CD4-positive, CD25-positive, alpha-beta regulatory T cell (primary cell): ENCODE data around the gene KAT6B. TPM values are rescaled to one million over a fixed set of nuclear protein-coding genes. Genes with fewer than 3 reads are reported as not detected.
A peak's percentile ranks its signal among the peaks of the same experiment; 100 is the strongest.

Experiments
- ATAC-seq, 2 donors: fragments of 150-1000 bp; cut with Tn5 transposase; one replicate each; pipeline ENCODE4 v1.10.0; 2021; ENCODE audit warnings: low read depth in 2 of 2, moderate number of reproducible peaks in 2 of 2, moderate library complexity in 1 of 2
- DNase-seq, 3 donors: peaks; one replicate each; pipeline versions ENCODE4 v3.0.0 to v3.0.0-alpha.2; 2012 to 2022; ENCODE audit warnings: mixed read lengths in 1 of 3
- H3K27ac ChIP-seq: one replicate; pipeline ENCODE4 v1.7.0; 2013; ENCODE audit warnings: mild to moderate bottlenecking, low read length; ENCODE audit not compliant: insufficient read depth, poor library complexity, severe bottlenecking
- H3K27me3 ChIP-seq: one replicate; pipeline ENCODE4 v1.7.0; 2013; ENCODE audit warnings: low read length; ENCODE audit not compliant: control insufficient read depth, insufficient read depth
- H3K36me3 ChIP-seq: one replicate; pipeline ENCODE4 v1.7.0; 2013; ENCODE audit warnings: mild to moderate bottlenecking, low read length, moderate library complexity; ENCODE audit not compliant: control insufficient read depth, insufficient read depth
- H3K4me1 ChIP-seq: 2 replicates; pipeline ENCODE4 v1.7.0; 2013; ENCODE audit warnings: mild to moderate bottlenecking, low read length; ENCODE audit not compliant: insufficient read depth, control insufficient read depth, poor library complexity, severe bottlenecking
- H3K4me3 ChIP-seq: one replicate; pipeline ENCODE4 v1.7.0; 2013; ENCODE audit warnings: low read depth, mild to moderate bottlenecking, low read length, moderate library complexity
- H3K9me3 ChIP-seq, 2 experiments: 1 replicate in 1 of 2; 2 replicates in 1 of 2; pipeline ENCODE4 v1.7.0; 2013; ENCODE audit warnings: low read length in 2 of 2, mild to moderate bottlenecking in 1 of 2, moderate library complexity in 1 of 2; ENCODE audit not compliant: control insufficient read depth in 2 of 2
- H3K27ac Mint-ChIP-seq, 3 donors: one replicate each; pipeline ENCODE4 v1.8.0; 2020 to 2022; ENCODE audit warnings: mild to moderate bottlenecking in 3 of 3, mixed read lengths in 3 of 3, moderate library complexity in 2 of 3
- H3K27me3 Mint-ChIP-seq: one replicate; pipeline ENCODE4 v1.8.0; 2022; ENCODE audit warnings: mild to moderate bottlenecking, mixed read lengths
- H3K36me3 Mint-ChIP-seq: one replicate; pipeline ENCODE4 v1.8.0; 2020; ENCODE audit warnings: mixed read lengths
- H3K4me1 Mint-ChIP-seq, 4 donors: one replicate each; pipeline ENCODE4 v1.8.0; 2020 to 2022; ENCODE audit warnings: mixed read lengths in 4 of 4, mild to moderate bottlenecking in 1 of 4
- H3K4me3 Mint-ChIP-seq, 4 donors: one replicate each; pipeline ENCODE4 v1.8.0; 2020 to 2022; ENCODE audit warnings: mild to moderate bottlenecking in 4 of 4, mixed read lengths in 4 of 4, moderate library complexity in 3 of 4
- H3K9me3 Mint-ChIP-seq, 7 donors: one replicate each; pipeline ENCODE4 v1.8.0; 2020 to 2022; ENCODE audit warnings: mixed read lengths in 7 of 7, mild to moderate bottlenecking in 3 of 7, moderate library complexity in 2 of 7
- polyA plus RNA-seq, 4 donors: library from polyadenylated mRNA; unstranded; fragments of 300-500 nt; fragmentation: Illumina TruSeq; gene quantifications; one replicate each; pipeline ENCODE4 v1.2.3, GENCODE V29; 2021
- total RNA-seq: library from RNA; stranded (reverse); gene quantifications from one replicate; pipeline ENCODE4 v1.2.3, GENCODE V29; 2022

KAT6B gene
- total and polyA plus RNA-seq, 5 donors from 2014 or later: 14.5 to 67.1 (median 16.6) TPM

DNA sequence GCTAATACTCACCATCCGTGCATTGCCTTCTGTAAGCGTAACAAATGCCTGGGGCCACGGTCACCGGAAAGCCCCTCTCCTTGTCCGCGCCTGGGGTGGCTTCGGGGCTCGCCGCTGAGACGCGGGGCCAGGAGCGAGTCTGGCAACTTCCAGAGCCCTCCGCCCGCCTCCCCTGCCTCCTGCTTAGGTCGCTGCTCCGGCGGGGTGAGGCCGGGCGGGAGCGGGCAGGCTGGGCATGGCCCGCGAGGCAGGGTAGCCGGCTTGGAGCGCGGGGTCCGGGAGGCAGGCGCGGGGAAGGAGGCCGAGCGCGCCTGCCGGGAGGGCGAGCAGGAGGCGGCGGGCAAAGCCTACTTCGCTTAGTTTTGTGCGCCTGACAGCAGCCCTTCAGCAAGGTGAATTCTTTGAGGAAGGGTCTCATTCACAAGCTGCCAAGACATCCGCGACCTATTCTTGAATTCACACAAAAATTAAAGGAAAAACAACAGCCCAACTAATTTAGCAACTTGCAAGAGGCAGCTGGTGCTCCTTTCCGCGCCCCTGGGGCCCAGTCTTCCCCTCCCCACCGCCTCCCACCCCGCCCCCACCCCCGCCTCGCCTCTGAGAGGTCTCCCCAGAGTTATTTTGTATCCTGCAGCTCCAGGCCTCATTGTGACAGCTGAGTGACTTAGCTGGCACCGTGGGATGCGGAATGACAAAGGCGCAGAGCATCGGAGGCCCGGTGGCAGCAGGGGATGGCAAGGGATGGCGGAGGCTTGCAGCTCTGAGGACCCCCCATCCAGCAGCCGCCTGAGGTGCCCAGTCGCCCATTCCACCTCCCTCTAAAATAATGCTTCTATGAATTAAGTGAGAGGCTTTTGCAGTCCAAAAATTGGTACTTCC lies 12.8 kb upstream of the KAT6B start:
- no peak overlapping the region for H3K4me3 Mint-ChIP-seq
- peaks cover 0 to 8% (median under 1%) of the 10 kb centered on the region in 4 donors for H3K4me1 Mint-ChIP-seq
- Histone ChIP-seq H3K27me3 (no peaks in the 10 kb centered on the region), H3K27ac (no peak overlapping the region), H3K36me3 (no peaks in the 10 kb centered on the region), H3K4me3 (no peak overlapping the region), H3K9me3 (no peaks in the 10 kb centered on the region), H3K4me1 (no peaks in the 10 kb centered on the region)
- ATAC-seq (no peak), DNase-seq (no peak)
- no peaks in the 10 kb centered on the region for H3K27me3 Mint-ChIP-seq
- H3K27ac Mint-ChIP-seq: no peak overlapping the region
- peaks cover 4% of the 10 kb centered on the region for H3K36me3 Mint-ChIP-seq
- peaks cover 0 to 10% (median 2%) of the 10 kb centered on the region in 7 donors for H3K9me3 Mint-ChIP-seq

DNA sequence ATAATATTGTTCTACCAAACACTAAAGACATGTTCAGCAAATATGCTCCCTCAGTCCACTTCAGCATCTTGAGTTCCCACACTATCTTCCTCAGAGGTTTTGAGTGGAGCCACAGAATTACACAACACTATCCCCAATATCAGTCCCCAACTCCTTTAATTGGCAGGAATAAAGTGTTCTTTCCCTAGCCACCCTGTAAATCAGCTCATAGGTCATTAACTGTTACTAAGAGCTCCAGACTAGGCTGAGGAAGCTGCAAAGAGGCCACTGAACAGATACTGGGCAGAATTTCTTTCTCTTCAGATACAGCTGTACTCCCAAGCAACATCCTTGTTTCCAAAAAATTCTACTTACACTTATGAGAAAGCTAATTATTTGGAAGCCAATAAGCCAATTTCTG lies 11.6 kb upstream of the KAT6B start:
- Histone ChIP-seq H3K4me3 (no peak overlapping the region), H3K27me3 (no peaks in the 10 kb centered on the region), H3K4me1 (no peaks in the 10 kb centered on the region), H3K27ac (no peak overlapping the region), H3K36me3 (no peaks in the 10 kb centered on the region), H3K9me3 (no peaks in the 10 kb centered on the region)
- peaks cover 0 to 8% (median under 1%) of the 10 kb centered on the region in 4 donors for H3K4me1 Mint-ChIP-seq
- no peaks in the 10 kb centered on the region for H3K27me3 Mint-ChIP-seq
- H3K36me3 Mint-ChIP-seq: peaks cover 4% of the 10 kb centered on the region
- no peak overlapping the region for H3K27ac Mint-ChIP-seq
- ATAC-seq (no peak), DNase-seq (no peak)
- no peak overlapping the region for H3K4me3 Mint-ChIP-seq
- peaks cover 0 to 10% (median 2%) of the 10 kb centered on the region in 7 donors for H3K9me3 Mint-ChIP-seq

DNA sequence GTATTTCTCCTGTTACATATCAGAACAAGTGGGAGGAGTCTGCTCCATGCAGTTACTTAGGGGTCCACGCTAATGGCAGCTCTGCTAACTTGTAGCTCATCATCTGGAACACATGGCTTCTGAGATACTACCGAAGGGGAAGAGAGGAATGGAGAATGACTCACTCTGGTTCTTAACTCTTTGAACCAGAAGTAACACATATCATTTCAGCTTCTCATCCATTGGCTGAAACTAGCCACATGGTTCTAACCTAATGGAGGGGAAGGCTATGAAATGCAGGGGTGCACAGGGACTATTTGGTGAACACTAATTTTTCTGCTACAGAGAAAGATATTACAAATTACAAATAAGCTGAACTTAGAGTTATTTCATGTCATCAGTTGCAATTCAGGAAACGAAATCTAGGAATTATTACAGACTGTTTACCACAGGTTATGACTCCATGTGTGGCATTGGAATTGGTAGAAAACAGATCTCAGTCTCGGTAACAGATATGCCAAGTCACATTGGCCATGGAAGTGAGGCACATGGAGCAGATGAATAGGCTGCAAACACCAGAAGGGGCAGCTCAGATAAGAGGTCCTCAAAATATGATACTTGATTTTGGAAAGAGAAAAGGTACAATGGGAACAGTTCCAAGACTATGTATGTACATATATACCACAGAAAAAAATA lies 9.4 kb upstream of the KAT6B start:
- Mint-ChIP-seq H3K4me1 (peaks cover 0 to 15% (median 1%) of the 10 kb centered on the region in 4 donors), H3K4me3 (peak overlapping the region in 1 of 4 donors; percentile 44), H3K27ac (no peak overlapping the region), H3K9me3 (peaks cover 0 to 10% (median 2%) of the 10 kb centered on the region in 7 donors), H3K27me3 (no peaks in the 10 kb centered on the region), H3K36me3 (peaks cover 4% of the 10 kb centered on the region)
- Histone ChIP-seq H3K4me3 (no peak overlapping the region), H3K27ac (no peak overlapping the region), H3K27me3 (no peaks in the 10 kb centered on the region), H3K4me1 (peaks cover under 1% of the 10 kb centered on the region), H3K9me3 (no peaks in the 10 kb centered on the region), H3K36me3 (no peaks in the 10 kb centered on the region)
- DNase-seq (no peak), ATAC-seq (no peak)

DNA sequence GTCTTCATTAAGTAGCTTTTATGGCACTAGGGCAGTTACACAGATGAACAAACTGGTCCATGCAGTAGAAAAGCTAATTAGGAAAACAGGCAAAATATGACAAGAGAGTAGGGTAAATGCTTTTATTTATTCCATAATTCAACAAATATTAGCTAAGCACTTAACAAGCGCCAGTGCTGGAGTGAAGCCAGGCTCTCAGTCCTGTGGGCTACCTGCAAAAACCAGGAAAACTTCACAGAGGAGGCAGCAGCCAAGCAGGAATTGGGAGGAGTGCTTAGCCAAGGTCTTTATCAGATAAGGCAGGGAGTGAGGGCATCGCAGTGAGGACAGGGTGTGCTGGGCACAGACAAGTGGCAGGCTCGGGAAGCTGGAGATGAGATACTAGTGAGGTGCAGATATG lies 4.9 kb upstream of the KAT6B start:
- Mint-ChIP-seq H3K4me3 (peak overlapping the region in 1 of 4 donors; percentile 89), H3K27ac (peak overlapping the region in 1 of 3 donors; percentile 77), H3K27me3 (peaks cover 5% of the 10 kb centered on the region), H3K36me3 (peaks cover 4% of the 10 kb centered on the region), H3K4me1 (peaks cover 6 to 47% (median 28%) of the 10 kb centered on the region in 4 donors), H3K9me3 (peaks cover 0 to 10% (median 0%) of the 10 kb centered on the region in 7 donors)
- ATAC-seq (no peak), DNase-seq (no peak)
- Histone ChIP-seq H3K9me3 (no peaks in the 10 kb centered on the region), H3K36me3 (no peaks in the 10 kb centered on the region), H3K27me3 (no peaks in the 10 kb centered on the region), H3K4me1 (peaks cover 30% of the 10 kb centered on the region), H3K4me3 (no peak overlapping the region), H3K27ac (no peak overlapping the region)

DNA sequence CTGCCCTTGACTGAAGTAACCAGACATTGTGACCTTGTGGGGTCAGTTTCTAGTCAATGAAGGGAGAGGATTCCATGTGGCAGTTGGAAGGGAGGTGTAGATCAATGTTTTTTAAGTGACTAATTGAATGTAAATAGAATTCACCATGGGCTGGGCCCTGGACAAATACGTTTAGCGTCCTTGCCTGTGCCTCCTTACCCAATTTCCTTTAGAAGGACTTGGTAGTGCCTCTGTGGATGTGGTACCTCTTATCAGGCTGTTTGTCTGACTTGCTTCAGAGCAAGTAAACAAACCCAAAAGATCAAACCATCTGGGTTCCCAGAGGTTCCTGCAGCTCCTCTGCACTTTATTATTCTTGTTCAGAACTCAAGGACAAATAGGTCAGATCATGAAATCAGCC lies 4.3 kb upstream of the KAT6B start:
- peaks cover 3% of the 10 kb centered on the region for H3K36me3 Mint-ChIP-seq
- peaks cover 0 to 4% (median 0%) of the 10 kb centered on the region in 7 donors for H3K9me3 Mint-ChIP-seq
- peaks cover 5% of the 10 kb centered on the region for H3K27me3 Mint-ChIP-seq
- H3K4me1 Mint-ChIP-seq: peaks cover 6 to 48% (median 30%) of the 10 kb centered on the region in 4 donors
- Histone ChIP-seq H3K4me3 (no peak overlapping the region), H3K36me3 (no peaks in the 10 kb centered on the region), H3K9me3 (no peaks in the 10 kb centered on the region), H3K27ac (no peak overlapping the region), H3K4me1 (peaks cover 31% of the 10 kb centered on the region), H3K27me3 (no peaks in the 10 kb centered on the region)
- ATAC-seq (no peak), DNase-seq (peak in 1 of 3 donors; percentile 6)
- H3K4me3 Mint-ChIP-seq: peak overlapping the region in 1 of 4 donors; percentile 89
- H3K27ac Mint-ChIP-seq: peak overlapping the region in 1 of 3 donors; percentile 21

DNA sequence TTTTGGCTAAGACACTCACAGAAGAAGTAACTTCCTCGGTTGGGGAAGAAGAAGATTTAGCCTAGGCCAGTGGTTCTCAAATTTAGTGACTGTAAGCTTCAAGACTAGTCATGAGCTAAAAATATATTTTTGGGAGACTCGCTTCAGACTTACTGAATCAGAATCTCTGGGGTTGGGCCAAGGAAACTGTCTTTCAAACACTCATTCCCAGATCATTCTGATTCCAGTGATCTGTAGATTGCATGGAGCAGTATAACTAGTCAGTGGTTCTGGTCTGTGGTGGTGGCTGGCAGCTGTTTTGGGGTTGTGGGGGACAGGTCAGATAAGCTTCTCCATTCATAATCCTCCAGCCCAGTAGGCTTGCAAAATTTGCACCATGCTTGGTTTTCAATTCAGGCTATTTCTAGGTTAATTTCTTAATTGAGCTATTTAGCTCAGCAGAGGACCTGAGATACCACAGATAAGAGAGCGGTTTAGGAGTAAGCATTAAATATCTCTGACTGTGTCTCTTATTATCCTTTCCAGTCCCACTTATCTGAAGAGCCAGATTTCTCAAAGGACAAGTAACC lies 3.8 kb upstream of the KAT6B start:
- Histone ChIP-seq H3K4me3 (peak overlapping the region; percentile 50), H3K27ac (no peak overlapping the region), H3K9me3 (no peaks in the 10 kb centered on the region), H3K36me3 (no peaks in the 10 kb centered on the region), H3K27me3 (no peaks in the 10 kb centered on the region), H3K4me1 (peaks cover 36% of the 10 kb centered on the region)
- H3K27ac Mint-ChIP-seq: peak overlapping the region in 2 of 3 donors; percentile 21 to 88
- H3K9me3 Mint-ChIP-seq: no peaks in the 10 kb centered on the region
- peaks cover 5% of the 10 kb centered on the region for H3K27me3 Mint-ChIP-seq
- H3K4me1 Mint-ChIP-seq: peaks cover 6 to 48% (median 34%) of the 10 kb centered on the region in 4 donors
- DNase-seq (no peak), ATAC-seq (no peak)
- peak overlapping the region in 3 of 4 donors; percentile 15 to 89 (median 66) for H3K4me3 Mint-ChIP-seq
- no peaks in the 10 kb centered on the region for H3K36me3 Mint-ChIP-seq

DNA sequence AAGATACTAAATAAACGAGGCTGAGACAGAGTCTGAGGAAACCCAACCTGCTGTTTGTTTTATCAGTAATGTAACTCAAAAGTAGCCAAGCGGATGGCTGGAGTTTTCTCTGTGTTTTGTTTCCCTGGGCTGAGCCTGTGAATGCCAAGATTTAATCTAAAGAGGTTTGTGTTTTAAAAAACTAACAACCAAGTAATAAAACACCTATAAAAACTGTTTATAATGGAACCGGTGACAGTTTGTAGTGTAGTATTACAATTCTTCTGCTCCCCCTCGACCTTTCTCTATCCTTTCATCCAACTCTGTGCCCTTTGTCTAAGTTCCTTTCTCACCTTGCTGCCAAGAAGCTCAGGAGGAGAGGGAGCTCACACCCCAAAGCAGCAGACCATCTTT lies 2.6 kb upstream of the KAT6B start:
- Histone ChIP-seq H3K27me3 (no peaks in the 10 kb centered on the region), H3K9me3 (no peaks in the 10 kb centered on the region), H3K4me1 (peaks cover 42% of the 10 kb centered on the region), H3K4me3 (no peak overlapping the region), H3K36me3 (no peaks in the 10 kb centered on the region), H3K27ac (peak overlapping the region; percentile 65)
- H3K27me3 Mint-ChIP-seq: peaks cover 5% of the 10 kb centered on the region
- no peak for DNase-seq
- peaks cover 6 to 56% (median 41%) of the 10 kb centered on the region in 4 donors for H3K4me1 Mint-ChIP-seq
- H3K9me3 Mint-ChIP-seq: no peaks in the 10 kb centered on the region
- peaks cover 5% of the 10 kb centered on the region for H3K36me3 Mint-ChIP-seq
- H3K27ac Mint-ChIP-seq: peak overlapping the region; percentile 76 to 92 (median 88)
- peak overlapping the region; percentile 85 to 94 (median 90) for H3K4me3 Mint-ChIP-seq
- no peak for ATAC-seq
